ENCODE results near the gene CCL5.
"Not testable (repeated sequence)": the region's sequence is repeated elsewhere in the genome, so short reads cannot be mapped to it uniquely, and the experiment has no call there.

CCL5 gene

DNA sequence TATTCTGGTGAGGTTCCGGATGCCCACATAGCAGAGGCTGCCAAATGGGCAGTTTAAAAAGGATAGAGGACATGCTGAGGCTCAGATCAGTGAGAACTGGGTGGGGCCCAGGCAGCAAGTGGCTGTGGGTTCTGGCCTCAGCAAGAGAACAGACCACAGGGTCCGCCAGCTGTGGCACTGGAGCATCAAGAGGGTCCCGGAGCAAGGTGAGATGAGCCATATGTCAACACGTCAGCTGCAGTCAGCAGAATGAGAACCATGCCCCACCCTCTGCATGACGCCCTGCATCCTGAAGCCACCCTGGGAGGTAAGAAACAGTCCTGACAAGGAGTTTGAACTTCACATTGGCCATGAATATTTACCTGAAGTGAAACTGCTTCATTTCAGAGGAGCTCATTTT, 20.1 kb upstream of the CCL5 start:
- DNase-seq (ENCODE audit: low read depth, low spot score), result no peak
- H3K27ac ChIP-seq, result no peak overlapping the region

DNA sequence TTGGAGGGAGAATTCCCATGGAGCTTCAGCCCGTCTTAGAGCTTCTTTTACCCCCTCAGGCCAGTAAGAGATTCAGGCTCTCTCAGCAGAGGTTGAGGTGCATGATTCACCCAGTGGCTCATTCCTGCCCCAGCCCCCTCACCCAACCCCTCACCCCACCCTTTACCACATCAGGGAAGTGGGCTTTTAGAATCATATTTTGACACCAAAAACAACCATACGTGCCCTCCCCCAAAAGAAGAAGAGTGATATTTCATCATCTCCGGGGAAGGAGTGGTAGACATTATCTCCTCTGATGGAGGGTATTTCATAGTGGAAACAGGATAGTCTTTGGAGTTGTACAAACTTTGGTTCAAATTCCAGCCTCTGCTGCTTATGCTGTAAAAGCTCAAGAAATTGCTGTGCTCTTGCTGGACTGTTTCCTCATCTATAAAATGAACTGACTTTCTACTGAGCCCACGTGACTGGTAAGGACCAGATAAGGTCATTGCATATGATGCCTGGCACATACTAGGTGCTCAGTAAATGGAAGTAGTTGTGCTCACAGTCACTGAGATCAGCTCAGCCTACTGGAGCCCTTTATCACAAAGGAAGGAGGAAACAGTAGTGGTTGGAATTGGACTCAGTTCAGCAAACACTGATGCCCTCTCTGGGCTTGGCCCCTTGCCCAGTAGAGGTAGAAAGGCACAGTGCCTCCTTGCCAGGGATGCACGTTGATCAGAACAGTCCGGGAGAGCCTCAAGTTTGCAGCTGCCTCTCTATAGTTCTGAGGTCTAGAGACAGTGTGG, 18.3 kb upstream of the CCL5 start:
- no peak overlapping the region for H3K27ac ChIP-seq
- DNase-seq (ENCODE audit: low read depth, low spot score), result no peak

- DNase-seq (ENCODE audit: low read depth, low spot score); H3K27ac ChIP-seq: not testable (repeated sequence)
Observed at GRCh38 chr17:35897772-35898171, 17.6 kb upstream of the CCL5 start.

DNA sequence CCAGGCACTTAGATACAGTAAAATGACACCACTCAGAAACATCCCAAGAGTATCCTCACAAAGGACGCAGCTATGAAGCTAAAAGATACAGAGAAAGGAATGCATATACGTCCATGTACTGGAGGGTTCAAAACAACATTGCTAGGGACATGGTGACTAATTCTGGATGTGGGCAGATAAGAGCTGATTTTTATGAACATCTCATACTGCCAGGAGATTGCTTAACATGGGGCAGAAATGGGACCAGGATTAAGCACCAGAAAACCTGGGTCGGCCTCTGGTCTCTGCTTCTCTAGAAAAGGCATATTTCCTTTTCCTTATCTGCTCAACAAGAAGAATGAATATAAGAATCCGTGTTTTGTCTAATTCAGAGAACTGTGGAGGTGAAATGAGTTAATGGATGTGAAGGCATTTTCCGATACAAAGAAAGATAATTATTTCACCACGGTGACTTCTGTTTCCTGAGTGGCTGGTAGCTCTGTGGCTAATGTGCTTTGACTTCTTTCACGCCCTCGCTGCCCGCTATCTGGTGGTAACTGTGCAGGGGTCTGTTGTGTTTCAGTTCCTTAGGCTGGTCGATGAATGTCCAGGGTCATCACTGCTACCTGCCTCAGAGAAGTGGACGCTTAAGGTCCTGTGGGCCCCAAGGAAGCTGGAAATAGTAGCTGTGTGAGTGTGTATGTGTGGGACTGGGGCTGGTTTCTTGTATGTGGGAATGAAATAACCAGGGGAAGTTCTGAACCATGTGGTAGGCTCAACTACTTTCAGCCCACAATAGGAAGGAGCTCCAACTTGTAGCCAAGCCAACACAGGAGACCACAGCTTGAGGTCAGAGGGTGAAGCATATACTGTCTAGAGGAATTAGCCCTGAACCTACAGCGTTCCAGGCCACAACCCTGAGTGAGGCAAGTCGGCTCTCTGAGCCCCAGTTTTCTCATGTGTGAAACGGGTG, 15.8 kb upstream of the CCL5 start:
- DNase-seq (ENCODE audit: low read depth, low spot score), result no peak
- no peak overlapping the region for H3K27ac ChIP-seq

DNA sequence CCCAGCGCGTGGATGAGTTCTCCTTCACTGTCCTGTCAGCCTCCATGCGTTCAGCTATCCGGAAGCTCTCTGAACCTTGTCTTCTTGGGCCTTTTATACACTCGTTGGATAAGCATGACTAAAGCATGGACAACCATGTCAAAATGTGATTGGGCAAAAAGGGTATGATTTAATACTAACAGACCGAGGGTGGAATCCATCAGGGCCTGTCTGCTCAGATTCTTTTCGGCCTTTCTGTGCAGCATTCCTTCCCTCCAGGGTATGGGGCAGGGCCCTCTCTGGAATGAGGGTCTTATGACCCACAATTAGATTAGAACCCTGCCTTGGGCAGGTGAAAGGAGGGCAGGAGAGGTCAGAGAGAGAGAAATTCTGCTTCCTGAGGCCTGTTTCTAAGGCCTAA, 14.0 kb upstream of the CCL5 start:
- no peak for DNase-seq (ENCODE audit: low read depth, low spot score)
- H3K27ac ChIP-seq, result no peak overlapping the region

GRCh38 chr17:35893751-35894150, 13.6 kb upstream of the CCL5 start:
- DNase-seq (ENCODE audit: low read depth, low spot score), result no peak
- no peak overlapping the region for H3K27ac ChIP-seq

DNA sequence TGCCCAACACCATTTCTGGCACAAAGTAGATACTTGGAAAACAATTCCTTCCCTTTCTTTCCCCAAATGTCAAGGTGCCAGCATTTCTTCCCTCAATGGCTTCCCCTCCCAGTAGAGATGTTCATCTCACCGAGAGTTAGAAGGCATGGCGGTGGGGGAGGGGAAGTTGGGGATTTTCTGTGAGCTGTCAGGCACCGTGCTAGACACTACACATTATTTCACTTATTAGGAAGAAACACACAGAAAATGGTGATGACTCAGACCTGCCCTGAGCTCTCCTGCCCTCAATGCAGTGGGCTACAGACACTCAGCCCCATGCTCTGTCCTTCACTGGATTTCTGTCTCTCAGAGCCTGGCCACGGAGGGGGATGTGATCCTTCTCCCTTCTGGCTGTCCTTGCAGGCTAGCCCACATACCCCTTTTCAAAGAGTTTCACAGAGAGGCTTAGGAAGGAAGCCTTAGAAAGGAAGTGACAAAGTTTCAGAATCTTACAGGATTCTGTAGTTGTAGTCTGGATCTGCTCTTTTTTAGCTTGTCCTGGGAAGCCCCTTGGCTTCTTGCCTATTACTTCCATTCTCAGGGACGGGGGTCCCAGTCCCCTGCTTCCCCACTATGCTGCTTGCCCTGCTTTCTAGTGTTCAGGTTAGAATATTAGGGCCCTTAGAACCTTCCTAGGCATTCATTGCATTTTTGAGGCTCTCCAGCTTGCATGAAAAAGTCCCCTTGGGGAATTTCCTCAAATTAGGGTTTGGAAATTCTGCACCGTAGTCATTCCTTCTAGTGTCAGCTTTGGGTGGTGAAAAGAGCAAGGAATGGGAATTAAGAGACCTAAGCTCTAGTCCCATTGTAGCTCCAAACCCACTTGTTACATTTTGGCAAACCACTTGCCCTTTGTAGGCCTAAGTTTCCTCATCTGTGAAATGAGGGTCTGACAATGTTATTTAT, 12.2 kb upstream of the CCL5 start:
- DNase-seq (ENCODE audit: low read depth, low spot score), result no peak
- H3K27ac ChIP-seq, result no peak overlapping the region

DNA sequence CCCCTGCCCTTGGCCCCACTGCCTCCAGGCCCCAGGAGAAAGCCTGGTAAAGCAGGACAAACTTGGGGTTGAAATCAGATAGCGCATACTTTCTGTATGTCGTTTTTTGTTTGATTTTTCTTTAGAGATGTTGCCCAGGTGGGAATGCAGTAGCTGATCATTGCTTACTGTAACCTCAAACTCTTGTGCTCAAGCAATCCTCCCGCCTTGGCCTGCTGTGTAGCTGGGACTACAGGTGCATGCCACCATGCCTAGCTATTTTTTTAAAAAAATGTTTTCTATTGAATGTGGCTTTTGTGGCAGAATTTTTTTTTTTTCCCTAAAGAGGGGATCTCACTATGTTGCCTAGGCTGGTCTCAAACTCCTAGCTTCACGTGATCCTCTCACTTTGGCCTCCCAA, 11.1 kb upstream of the CCL5 start:
- no peak for DNase-seq (ENCODE audit: low read depth, low spot score)
- H3K27ac ChIP-seq, result no peak overlapping the region

DNA sequence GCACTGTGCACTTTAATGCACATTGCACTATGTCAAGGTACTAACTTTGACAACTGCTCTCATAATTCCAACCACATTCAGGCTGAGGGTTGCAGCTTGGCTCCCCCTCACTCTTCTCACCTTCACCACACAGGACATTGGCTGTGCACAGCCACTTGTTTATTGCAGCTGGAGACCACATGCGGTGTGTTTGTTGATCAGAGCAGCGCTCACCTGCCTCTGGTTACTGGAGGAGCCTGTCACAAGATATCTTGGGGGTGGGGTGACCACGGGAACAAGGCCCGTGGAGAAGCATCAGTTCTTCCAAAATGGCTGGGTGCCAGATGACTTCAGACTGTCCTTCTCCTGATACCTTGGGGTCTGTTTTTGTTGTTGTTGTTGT, 10.6 kb upstream of the CCL5 start:
- no peak overlapping the region for H3K27ac ChIP-seq
- no peak for DNase-seq (ENCODE audit: low read depth, low spot score)

DNA sequence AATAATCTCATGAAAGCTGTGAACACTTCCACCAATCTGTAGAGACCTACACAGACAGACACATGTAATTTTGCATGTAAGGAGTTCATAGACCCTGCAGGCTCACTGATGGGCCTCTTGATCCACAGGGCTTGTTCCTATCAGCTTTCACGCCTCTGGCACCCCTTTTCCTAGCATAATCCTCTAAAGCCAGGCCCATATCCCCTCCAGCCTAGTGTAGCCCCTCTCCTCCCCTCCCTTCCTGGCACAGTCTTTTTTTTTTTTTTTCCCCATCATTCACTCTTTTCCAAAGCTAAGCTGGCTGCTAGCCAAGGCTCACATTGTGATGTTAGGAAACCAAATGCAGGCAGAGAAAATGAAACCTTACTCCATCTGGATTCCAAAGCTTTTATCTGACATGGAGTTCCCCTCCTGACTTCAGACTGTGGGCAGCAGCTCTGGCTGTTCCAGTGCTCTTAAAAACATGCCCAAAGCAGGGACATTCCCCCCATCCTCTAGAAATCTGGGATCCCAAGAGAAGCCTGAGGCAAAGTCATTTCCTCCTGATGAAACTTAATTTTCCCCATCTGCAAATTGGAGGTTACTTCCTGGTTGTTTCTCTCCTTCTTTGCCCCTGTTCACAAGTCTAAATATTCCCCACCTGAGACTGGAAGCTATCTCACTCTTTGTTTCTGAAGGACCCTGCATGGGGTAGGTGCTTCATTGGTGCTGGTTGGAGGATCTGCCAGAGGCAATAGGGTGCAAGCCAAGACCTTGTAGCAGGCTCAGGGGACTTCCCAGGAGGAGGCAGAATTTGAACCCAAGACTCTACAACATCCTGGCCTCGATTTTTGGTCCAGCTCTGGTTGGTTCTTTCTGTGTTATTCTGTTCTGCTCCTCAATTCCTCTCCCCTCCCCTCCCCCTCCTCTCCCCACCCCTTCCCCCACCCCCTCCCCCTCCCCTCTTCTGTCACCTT, 9.9 kb upstream of the CCL5 start:
- no peak for DNase-seq (ENCODE audit: low read depth, low spot score)
- no peak overlapping the region for H3K27ac ChIP-seq

GRCh38 chr17:35889241-35889640, 9.1 kb upstream of the CCL5 start:
- no peak overlapping the region for H3K27ac ChIP-seq
- DNase-seq (ENCODE audit: low read depth, low spot score), result no peak

DNA sequence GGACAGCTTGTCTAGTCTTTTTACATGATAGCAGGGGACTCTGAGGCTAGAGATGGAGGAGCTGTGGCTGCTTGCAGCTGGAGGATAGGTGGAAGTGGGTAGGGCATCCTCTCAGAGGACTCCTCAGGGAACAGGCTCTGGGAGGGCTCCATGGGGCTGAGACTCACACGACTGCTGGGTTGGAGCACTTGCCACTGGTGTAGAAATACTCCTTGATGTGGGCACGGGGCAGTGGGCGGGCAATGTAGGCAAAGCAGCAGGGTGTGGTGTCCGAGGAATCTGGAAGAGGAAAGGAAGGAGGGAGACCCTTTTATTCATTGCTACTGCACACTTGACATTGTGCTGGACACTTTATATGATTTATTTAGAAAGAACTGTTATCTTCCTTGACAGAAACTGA, 1.8 kb downstream of the CCL5 start:
- DNase-seq (ENCODE audit: low read depth, low spot score), result no peak

DNA sequence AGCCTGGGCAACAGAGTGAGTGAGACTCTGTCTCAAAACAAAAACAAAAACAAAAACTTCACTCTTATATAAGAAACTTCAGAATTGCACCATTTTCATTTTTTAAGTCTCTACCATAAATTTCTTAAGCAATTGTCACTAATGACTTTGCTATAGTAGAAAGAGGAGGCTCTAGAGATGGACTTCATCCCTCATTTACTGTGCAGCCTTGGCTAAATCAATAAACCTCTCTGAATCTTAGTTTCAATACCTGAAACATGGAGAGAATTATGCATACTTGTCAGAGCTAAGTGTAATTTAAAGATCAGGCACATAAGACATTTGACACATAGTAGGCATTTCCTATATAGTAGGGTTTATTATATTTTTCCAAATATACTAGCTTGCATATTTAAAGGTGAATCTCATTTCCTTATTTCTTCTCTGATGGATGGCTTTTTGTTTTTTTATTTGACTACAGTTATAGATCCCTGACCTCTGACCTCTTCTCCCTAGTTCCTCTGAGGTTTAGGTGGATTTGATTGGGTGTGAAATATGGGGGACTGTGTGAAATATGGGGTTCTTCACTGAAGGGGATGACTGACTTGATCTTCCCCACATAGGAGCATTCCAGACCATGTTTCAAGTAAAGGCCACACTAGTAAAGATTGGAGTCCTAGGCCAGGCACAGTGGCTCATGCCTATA, 2.7 kb downstream of the CCL5 start:
- H3K27ac ChIP-seq, result no peak overlapping the region
- DNase-seq (ENCODE audit: low read depth, low spot score), result no peak

More for the DNA sequence above, 1.8 kb downstream of the CCL5 start:
- H3K27ac ChIP-seq, result no peak overlapping the region

- H3K27ac ChIP-seq, result no peak overlapping the region
- no peak for DNase-seq (ENCODE audit: low read depth, low spot score)
Observed at GRCh38 chr17:35876534-35876933, 3.6 kb downstream of the CCL5 start.

GRCh38 chr17:35875800-35876139, 4.4 kb downstream of the CCL5 start:
- H3K27ac ChIP-seq, result no peak overlapping the region
- DNase-seq (ENCODE audit: low read depth, low spot score), result no peak

DNA sequence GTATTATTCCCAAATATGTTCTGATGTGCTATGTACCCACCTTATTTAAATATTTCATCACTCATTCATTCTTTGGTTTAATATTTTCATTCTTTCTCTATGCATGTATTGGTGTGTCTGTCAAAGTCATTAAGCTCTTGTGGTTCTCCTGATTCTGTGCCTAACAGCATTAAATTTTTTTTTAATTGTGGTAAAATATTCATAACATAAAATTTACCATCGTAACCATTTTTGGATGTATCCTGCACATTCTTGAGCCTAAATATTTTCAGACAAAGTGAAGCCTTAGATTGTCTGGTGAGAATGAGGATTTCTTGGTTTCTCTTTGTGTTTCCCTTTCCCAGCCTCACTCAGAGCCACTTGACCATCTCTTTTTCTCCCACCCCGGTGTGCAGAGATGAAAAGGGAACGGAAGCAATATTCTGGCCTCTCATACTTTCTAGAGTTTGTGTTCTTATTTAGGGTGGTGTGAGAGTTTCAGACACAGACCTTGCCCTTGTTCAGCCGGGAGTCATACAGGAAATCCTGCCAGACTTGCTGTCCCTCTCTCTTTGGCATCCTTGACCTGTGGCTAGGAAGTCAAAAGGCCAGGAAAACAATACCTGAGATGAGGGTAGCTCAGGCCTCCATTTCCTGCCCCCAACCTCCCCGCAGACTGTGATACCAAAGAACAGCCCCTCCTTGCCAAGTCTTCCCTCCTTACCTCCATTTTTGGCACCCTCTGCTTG, 4.9 kb downstream of the CCL5 start:
- no peak overlapping the region for H3K27ac ChIP-seq
- DNase-seq (ENCODE audit: low read depth, low spot score), result no peak

DNA sequence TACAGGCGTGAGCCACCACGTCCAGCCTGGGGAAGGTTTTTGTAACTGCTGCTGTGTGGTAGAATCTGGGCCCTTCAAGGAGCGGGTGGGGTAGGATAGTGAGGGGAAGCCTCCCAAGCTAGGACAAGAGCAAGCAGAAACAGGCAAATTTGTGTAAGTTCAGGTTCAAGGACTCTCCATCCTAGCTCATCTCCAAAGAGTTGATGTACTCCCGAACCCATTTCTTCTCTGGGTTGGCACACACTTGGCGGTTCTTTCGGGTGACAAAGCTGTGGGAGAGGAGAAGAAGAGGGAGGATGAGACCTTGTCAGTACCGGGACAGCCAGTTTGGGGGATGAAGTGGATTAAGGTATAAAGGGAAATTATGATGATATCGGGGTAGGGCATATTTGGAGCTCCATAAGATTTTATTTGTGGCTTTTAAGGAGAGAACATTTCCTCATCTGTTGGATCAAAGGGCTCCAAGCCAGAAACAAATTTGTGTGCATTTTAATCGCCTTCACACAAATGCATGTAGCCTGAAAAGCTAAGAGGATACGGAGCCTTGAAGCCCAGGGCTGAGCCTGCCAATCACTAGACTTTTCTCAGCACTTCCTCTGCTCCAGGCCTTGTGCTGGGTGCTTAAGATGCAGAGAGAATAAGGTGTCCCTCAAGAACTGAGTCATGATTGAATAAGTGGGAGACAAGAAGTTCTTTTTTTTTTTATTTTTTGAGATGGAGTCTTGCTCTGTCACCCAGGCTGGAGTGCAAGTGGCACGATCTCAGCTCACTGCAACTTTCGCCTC, 7.8 kb downstream of the CCL5 start:
- no peak for DNase-seq (ENCODE audit: low read depth, low spot score)
- no peak overlapping the region for H3K27ac ChIP-seq
